Activated naive CD8-positive, alpha-beta T cell treated with anti-CD3 and anti-CD28 coated beads, Interleukin-2, amount 10 ng/mL, durations not matched to agents 7 days and 5 days (primary cell): ENCODE results near the gene KCNH2. TPM values are rescaled to one million over a fixed set of nuclear protein-coding genes. Genes with fewer than 3 reads are reported as not detected.
A peak's percentile ranks its signal among the peaks of the same experiment; 100 is the strongest.

Source experiments
- ATAC-seq: fragments of 150-1000 bp; cut with Tn5 transposase; one replicate; pipeline ENCODE4 v1.10.0; 2021; ENCODE audit warnings: low read depth, moderate library complexity
- POLR2A ChIA-PET: fragments of 350-600 bp; sonication (Branson Sonifier 250); formaldehyde crosslinking; loops from one replicate; lab custom pipeline; 2021; ENCODE audit warnings: antibody characterized with exemption; lab: Charles Lee
- DNase-seq: peaks from one replicate; pipeline ENCODE4 v3.0.0; 2021
- H3K27ac Mint-ChIP-seq: one replicate; pipeline ENCODE4 v1.8.0; 2022; ENCODE audit warnings: mild to moderate bottlenecking, mixed read lengths
- H3K27me3 Mint-ChIP-seq: one replicate; pipeline ENCODE4 v1.8.0; 2022; ENCODE audit warnings: mild to moderate bottlenecking, moderate library complexity, mixed read lengths
- H3K36me3 Mint-ChIP-seq: one replicate; pipeline ENCODE4 v1.8.0; 2021; ENCODE audit warnings: mild to moderate bottlenecking, mixed read lengths
- H3K4me1 Mint-ChIP-seq: one replicate; pipeline ENCODE4 v1.8.0; 2021; ENCODE audit warnings: mixed read lengths
- H3K4me3 Mint-ChIP-seq: one replicate; pipeline ENCODE4 v1.8.0; 2022; ENCODE audit warnings: mild to moderate bottlenecking, moderate library complexity, mixed read lengths
- H3K9me3 Mint-ChIP-seq: one replicate; pipeline ENCODE4 v1.8.0; 2021; ENCODE audit warnings: mixed read lengths
- total RNA-seq, 2 experiments: library from RNA; stranded (reverse); gene quantifications; one replicate each; pipeline ENCODE4 v1.2.3, GENCODE V29; 2021

Gene KCNH2
- total RNA-seq, 2 experiments from 2014 or later: 0.50 to 0.54 TPM

- H3K4me3 Mint-ChIP-seq: no peak overlapping the region
- POLR2A ChIA-PET: no interaction called here
- no peak for DNase-seq
- H3K27me3 Mint-ChIP-seq: peaks cover 32% of the 10 kb centered on the region
- peaks cover 3% of the 10 kb centered on the region for H3K4me1 Mint-ChIP-seq
- H3K27ac Mint-ChIP-seq: no peak overlapping the region
- H3K9me3 Mint-ChIP-seq: no peaks in the 10 kb centered on the region
- ATAC-seq: no peak
- H3K36me3 Mint-ChIP-seq: no peaks in the 10 kb centered on the region
These were observed 22.4 kb downstream of the KCNH2 start for GRCh38 chr7:150955519-150956394.

GRCh38 chr7:150954986-150955518 is 23.1 kb downstream of the KCNH2 start:
- Mint-ChIP-seq H3K27me3 (peaks cover 32% of the 10 kb centered on the region), H3K36me3 (no peaks in the 10 kb centered on the region), H3K4me3 (no peak overlapping the region), H3K27ac (no peak overlapping the region), H3K9me3 (no peaks in the 10 kb centered on the region), H3K4me1 (peaks cover 3% of the 10 kb centered on the region)
- POLR2A ChIA-PET: no interaction called here
- DNase-seq: no peak
- ATAC-seq: no peak

GRCh38 chr7:150954201-150954985 is 23.7 kb downstream of the KCNH2 start:
- DNase-seq: no peak
- no peak overlapping the region for H3K4me3 Mint-ChIP-seq
- POLR2A ChIA-PET: no interaction called here
- no peaks in the 10 kb centered on the region for H3K36me3 Mint-ChIP-seq
- peaks cover 28% of the 10 kb centered on the region for H3K27me3 Mint-ChIP-seq
- no peak overlapping the region for H3K27ac Mint-ChIP-seq
- ATAC-seq: no peak
- H3K9me3 Mint-ChIP-seq: no peaks in the 10 kb centered on the region
- no peaks in the 10 kb centered on the region for H3K4me1 Mint-ChIP-seq

GRCh38 chr7:150953061-150953997 is 24.8 kb downstream of the KCNH2 start:
- H3K9me3 Mint-ChIP-seq: no peaks in the 10 kb centered on the region
- POLR2A ChIA-PET: no interaction called here
- H3K36me3 Mint-ChIP-seq: no peaks in the 10 kb centered on the region
- peaks cover 24% of the 10 kb centered on the region for H3K27me3 Mint-ChIP-seq
- no peaks in the 10 kb centered on the region for H3K4me1 Mint-ChIP-seq
- DNase-seq: no peak
- no peak overlapping the region for H3K27ac Mint-ChIP-seq
- ATAC-seq: no peak
- H3K4me3 Mint-ChIP-seq: no peak overlapping the region

- no peaks in the 10 kb centered on the region for H3K4me1 Mint-ChIP-seq
- POLR2A ChIA-PET: interaction anchor here (0.6 kb wide), 1 partner anchor 1105 kb away, joined by 6 read pairs; no protein-coding TSS in a partner anchor
- H3K27me3 Mint-ChIP-seq: peaks cover 26% of the 10 kb centered on the region
- no peaks in the 10 kb centered on the region for H3K36me3 Mint-ChIP-seq
- H3K9me3 Mint-ChIP-seq: no peaks in the 10 kb centered on the region
- no peak overlapping the region for H3K4me3 Mint-ChIP-seq
- DNase-seq (no peak), ATAC-seq (no peak)
- H3K27ac Mint-ChIP-seq: no peak overlapping the region
These were observed 25.6 kb downstream of the KCNH2 start for GRCh38 chr7:150952331-150953050.

GRCh38 chr7:150951521-150951920 is 26.6 kb downstream of the KCNH2 start:
- no peak overlapping the region for H3K4me3 Mint-ChIP-seq
- H3K27me3 Mint-ChIP-seq: peaks cover 19% of the 10 kb centered on the region
- no peaks in the 10 kb centered on the region for H3K9me3 Mint-ChIP-seq
- H3K36me3 Mint-ChIP-seq: no peaks in the 10 kb centered on the region
- ATAC-seq: no peak
- no peak for DNase-seq
- POLR2A ChIA-PET: no interaction called here
- no peak overlapping the region for H3K27ac Mint-ChIP-seq
- no peaks in the 10 kb centered on the region for H3K4me1 Mint-ChIP-seq

- H3K36me3 Mint-ChIP-seq: no peaks in the 10 kb centered on the region
These were observed 27.0 kb downstream of the KCNH2 start for GRCh38 chr7:150951181-150951520.

GRCh38 chr7:150950496-150951180 is 27.5 kb downstream of the KCNH2 start:
- H3K9me3 Mint-ChIP-seq: no peaks in the 10 kb centered on the region
- no peak for DNase-seq
- H3K36me3 Mint-ChIP-seq: no peaks in the 10 kb centered on the region
- no peak overlapping the region for H3K4me3 Mint-ChIP-seq
- H3K4me1 Mint-ChIP-seq: no peaks in the 10 kb centered on the region
- POLR2A ChIA-PET: no interaction called here
- no peak for ATAC-seq
- H3K27me3 Mint-ChIP-seq: peaks cover 22% of the 10 kb centered on the region
- H3K27ac Mint-ChIP-seq: no peak overlapping the region

More at GRCh38 chr7:150951181-150951520, 27.0 kb downstream of the KCNH2 start:
- POLR2A ChIA-PET: no interaction called here
- no peak for DNase-seq
- Mint-ChIP-seq H3K27me3 (peaks cover 20% of the 10 kb centered on the region), H3K9me3 (no peaks in the 10 kb centered on the region), H3K27ac (no peak overlapping the region), H3K4me1 (no peaks in the 10 kb centered on the region), H3K4me3 (no peak overlapping the region)
- ATAC-seq: no peak

GRCh38 chr7:150949971-150950491 is 28.1 kb downstream of the KCNH2 start:
- Mint-ChIP-seq H3K4me3 (no peak overlapping the region), H3K9me3 (no peaks in the 10 kb centered on the region), H3K27ac (no peak overlapping the region), H3K4me1 (no peaks in the 10 kb centered on the region), H3K36me3 (no peaks in the 10 kb centered on the region), H3K27me3 (peaks cover 23% of the 10 kb centered on the region)
- DNase-seq (peak; percentile 23), ATAC-seq (no peak)
- POLR2A ChIA-PET: no interaction called here

GRCh38 chr7:150949564-150949963 is 28.6 kb downstream of the KCNH2 start:
- H3K36me3 Mint-ChIP-seq: no peaks in the 10 kb centered on the region
- no peak overlapping the region for H3K27ac Mint-ChIP-seq
- no peaks in the 10 kb centered on the region for H3K4me1 Mint-ChIP-seq
- POLR2A ChIA-PET: no interaction called here
- H3K9me3 Mint-ChIP-seq: no peaks in the 10 kb centered on the region
- ATAC-seq (no peak), DNase-seq (peak; percentile 19)
- H3K27me3 Mint-ChIP-seq: peaks cover 18% of the 10 kb centered on the region
- no peak overlapping the region for H3K4me3 Mint-ChIP-seq

- peaks cover 18% of the 10 kb centered on the region for H3K27me3 Mint-ChIP-seq
- no peaks in the 10 kb centered on the region for H3K9me3 Mint-ChIP-seq
- no peak overlapping the region for H3K27ac Mint-ChIP-seq
- H3K36me3 Mint-ChIP-seq: no peaks in the 10 kb centered on the region
- POLR2A ChIA-PET: interaction anchor here (0.6 kb wide), 1 partner anchor 38 kb away, joined by 3 read pairs; no protein-coding TSS in a partner anchor
- H3K4me3 Mint-ChIP-seq: no peak overlapping the region
- DNase-seq (peak; percentile 26), ATAC-seq (no peak)
- H3K4me1 Mint-ChIP-seq: no peaks in the 10 kb centered on the region
These were observed 29.3 kb downstream of the KCNH2 start for GRCh38 chr7:150948791-150949251.
